ENCODE measurements around the gene CDH11.

DNA sequence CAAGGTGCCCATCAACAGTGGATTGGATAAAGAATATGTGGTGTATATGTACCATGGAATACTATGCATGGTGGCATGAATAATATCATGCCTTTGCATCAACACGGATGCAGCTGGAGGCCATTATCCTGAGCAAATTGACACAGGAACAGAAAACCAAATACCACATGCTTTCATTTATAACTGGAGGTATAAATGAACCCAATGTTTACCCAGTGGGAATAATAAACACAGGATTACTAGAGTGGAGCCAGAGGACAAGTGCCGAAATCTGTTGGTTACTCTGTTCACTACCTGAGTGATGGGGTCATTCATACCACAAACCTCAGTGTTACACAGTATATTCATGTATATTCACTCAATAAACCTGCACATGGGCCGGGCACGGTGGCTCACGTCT is 125.2 kb downstream of the CDH11 start:
- TF ChIP-seq, protein P1, sequence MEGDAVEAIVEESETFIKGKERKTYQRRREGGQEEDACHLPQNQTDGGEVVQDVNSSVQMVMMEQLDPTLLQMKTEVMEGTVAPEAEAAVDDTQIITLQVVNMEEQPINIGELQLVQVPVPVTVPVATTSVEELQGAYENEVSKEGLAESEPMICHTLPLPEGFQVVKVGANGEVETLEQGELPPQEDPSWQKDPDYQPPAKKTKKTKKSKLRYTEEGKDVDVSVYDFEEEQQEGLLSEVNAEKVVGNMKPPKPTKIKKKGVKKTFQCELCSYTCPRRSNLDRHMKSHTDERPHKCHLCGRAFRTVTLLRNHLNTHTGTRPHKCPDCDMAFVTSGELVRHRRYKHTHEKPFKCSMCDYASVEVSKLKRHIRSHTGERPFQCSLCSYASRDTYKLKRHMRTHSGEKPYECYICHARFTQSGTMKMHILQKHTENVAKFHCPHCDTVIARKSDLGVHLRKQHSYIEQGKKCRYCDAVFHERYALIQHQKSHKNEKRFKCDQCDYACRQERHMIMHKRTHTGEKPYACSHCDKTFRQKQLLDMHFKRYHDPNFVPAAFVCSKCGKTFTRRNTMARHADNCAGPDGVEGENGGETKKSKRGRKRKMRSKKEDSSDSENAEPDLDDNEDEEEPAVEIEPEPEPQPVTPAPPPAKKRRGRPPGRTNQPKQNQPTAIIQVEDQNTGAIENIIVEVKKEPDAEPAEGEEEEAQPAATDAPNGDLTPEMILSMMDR (IDR thresholded peaks at IDR 0.05): no peak
- TF ChIP-seq POLR2AphosphoS5 (IDR thresholded peaks at IDR 0.05) (no peak), POLR2A (IDR thresholded peaks at IDR 0.05) (no peak), EP300 (IDR thresholded peaks at IDR 0.05) (no peak)

Measured in sigmoid colon (tissue), 4 donors.